Fibroblast of upper back skin (primary cell): ENCODE measurements around the gene DCTN1.
"Not testable (repeated sequence)": the region's sequence is repeated elsewhere in the genome, so short reads cannot be mapped to it uniquely, and the experiment has no call there.

Experiments
- DNase-seq: peaks from one replicate; pipeline ENCODE4 v3.0.0-alpha.2; 2013

DCTN1 gene

DNA sequence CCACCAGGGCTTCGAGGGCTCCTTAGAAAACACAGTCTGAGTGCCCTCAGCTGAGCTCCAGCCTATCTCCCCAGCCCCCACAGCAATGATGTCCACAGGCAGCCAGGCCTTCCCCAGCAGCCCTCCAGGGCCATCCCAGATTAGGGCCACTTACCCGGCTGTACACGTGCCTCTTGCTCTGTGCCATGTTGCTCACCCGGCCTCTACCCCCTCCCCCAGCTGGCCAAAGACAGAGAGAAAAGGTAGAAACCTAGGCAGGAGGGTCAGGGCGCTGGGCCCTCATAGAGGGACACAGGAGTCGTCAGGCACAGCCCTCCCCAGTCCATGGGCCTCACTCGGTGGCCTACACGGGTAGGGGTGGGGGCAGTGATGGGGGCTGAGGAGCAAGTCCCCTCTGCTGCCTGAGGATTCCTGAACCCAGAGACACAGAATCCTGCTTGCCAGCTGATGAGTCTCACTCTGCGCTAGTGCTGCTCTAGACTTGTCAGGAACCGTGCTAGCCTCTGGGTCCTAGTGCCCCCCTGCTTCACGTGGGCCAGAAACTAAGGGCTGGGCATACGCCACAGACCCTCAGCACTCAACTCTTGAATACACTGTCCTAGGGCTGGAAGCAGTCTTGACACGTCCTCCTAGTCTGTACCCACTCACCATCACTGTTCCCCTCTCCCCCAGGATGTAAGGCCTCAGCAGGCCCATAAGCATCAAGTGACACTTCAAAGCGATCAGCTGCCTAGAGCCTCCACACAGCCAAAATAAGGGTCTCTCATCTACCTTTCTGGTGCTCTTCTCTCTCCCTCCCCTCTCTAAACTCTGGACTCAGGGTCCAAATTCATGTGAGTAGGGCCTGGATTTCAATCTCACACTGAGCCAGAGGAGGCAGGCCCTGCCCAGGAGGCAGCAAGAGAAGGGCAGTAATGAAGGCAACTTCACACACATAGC, at the start of gene DCTN1:
Gene DCTN1 (minus strand): TSS at position 461 of the 939 bp plus-strand sequence. CDS start 274 bp downstream, at position 187.
- DNase-seq, result peak; percentile 63

DNA sequence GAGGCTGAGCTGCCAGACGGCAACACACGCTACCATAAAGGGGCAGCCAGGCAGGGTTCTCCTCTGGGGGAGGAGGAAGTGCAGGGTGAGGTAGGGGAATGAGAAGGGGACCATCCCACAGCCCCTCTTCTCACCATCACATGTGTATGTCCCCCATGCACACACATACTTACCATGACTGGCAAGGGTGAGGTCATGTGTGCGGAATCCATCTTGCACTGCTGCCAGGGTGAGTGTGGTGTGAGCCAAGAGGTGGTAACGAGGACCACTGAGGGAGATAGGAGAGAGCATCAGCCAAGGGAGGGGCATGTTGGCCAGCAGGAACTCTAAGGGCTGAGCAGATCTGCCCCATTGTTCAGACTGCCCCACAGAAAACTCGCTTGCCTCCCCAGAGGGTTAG, 48.6 kb upstream of the DCTN1 start:
- no peak for DNase-seq

DNA sequence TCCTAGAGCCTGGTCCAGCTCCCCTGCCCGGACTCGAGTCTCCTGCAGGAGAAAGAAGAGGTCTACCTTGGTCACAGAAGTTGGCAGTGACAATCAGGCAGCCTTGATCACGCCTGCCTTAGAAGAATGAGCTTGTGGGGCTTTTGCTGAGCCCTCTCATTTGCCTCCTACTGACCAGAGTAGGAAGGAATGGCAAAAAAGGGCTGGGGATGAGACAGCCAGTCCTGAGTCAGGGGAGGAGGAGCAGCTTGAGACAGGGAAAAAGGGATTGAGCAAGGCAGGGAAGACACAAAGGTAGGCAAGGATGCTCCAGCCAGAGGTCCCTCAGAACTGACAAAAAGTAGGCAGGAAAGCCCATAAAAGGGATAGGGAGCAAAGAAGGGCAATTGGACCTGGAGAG, 47.4 kb upstream of the DCTN1 start:
- no peak for DNase-seq

DNA sequence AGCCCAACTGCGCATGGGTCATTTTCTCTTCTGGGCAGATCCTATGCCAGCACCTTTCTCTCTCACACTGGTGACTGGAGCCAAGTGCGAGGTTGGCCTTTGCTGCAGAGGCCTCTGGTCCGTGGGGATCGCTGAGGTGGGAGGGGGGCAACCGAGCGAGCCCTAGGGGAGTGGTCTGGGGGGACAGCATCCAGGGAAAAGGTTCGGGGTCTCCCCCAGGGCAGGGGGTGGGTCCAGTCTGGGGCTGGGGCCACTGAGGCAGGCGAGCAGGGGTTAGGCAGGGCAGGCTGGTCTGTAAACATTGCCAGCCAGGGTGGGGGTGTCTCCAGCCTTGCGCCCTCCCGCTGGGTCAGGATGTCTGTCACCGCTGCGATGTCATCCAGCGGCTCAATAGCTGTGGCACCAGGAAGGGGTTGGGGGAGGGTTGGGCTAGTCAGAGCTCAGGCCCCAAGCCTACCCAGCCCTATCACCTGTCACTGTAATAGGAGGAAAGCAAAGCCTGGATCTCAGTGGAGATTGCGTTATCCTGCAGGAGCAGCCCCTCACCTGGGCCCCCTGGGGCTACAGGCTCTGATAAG, 46.2 kb upstream of the DCTN1 start:
- no peak for DNase-seq

DNA sequence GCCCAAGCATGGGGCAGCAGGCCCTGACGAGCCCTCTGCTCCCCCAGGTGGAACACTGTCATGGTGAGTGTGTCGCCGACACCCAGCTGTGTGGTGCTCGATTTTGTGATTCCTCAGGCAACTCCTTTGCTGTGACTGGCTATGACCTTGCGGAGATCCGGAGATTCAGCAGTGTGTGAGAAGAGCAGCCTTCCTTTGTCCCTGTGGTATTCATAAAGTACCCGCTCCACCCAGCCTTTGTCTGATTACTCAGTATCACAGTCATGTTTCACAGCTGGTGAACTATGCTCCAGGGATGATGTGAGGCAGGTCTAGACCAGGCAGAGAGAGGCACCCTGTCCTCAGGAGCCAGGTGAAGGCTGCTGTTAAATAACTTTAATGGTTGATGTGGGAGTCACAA, 45.4 kb upstream of the DCTN1 start:
- no peak for DNase-seq

DNA sequence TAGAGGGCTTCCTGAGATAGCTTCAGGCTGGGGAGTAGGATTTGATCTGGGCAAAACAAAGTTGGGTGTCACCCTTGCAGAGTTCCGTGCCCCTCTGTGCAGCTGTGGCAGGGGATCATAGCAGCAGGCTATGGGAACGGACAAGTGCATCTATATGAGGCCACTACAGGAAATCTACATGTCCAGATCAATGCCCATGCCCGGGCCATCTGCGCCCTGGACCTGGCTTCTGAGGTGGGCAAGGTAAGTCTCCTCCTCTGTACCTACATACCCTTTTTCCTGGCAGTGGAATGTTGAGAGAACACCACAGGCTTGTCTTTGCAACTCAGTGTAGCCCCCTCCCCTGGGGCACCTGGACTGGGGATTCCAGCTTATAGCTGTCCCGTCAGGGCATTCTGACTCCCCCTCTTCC, 44.9 kb upstream of the DCTN1 start:
- no peak for DNase-seq

DNA sequence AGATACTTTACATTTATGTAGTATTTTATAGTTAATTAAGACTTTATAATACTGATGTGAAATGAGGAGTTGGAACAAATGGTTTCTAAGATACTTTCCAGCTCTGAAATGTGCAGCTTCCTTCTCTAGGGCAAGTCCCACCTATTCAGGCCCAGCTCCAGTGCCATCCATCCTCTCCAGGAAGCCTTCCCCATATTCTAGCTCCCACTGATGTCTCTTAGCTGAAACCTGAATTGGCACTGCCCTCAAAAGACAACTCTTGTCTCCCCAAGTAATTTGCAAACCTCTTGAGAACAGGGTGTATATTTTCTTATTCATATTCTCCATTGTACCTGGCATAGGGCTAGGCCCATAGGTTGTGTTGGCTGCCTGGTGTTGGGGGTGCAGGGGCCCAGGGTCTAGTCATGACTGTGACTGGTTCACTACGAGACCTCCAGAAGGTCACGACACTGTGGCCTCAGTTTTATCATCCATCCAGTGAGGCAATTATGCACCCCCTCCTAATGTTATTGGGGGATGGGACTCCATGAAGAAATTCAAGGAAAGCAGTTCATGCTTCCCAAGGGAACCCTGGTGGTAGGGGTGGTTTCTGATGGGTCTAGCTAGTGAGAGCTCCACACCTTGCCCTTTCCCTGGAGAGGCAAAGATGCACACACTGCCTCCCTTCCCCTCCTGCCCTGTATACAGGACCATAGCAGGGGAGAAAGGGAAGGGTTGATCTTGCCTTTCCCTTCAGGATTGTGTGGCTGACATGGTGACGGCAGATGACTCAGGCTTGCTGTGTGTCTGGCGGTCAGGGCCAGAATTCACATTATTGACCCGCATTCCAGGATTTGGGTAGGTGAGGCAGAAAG, 44.3 kb upstream of the DCTN1 start:
- no peak for DNase-seq

DNA sequence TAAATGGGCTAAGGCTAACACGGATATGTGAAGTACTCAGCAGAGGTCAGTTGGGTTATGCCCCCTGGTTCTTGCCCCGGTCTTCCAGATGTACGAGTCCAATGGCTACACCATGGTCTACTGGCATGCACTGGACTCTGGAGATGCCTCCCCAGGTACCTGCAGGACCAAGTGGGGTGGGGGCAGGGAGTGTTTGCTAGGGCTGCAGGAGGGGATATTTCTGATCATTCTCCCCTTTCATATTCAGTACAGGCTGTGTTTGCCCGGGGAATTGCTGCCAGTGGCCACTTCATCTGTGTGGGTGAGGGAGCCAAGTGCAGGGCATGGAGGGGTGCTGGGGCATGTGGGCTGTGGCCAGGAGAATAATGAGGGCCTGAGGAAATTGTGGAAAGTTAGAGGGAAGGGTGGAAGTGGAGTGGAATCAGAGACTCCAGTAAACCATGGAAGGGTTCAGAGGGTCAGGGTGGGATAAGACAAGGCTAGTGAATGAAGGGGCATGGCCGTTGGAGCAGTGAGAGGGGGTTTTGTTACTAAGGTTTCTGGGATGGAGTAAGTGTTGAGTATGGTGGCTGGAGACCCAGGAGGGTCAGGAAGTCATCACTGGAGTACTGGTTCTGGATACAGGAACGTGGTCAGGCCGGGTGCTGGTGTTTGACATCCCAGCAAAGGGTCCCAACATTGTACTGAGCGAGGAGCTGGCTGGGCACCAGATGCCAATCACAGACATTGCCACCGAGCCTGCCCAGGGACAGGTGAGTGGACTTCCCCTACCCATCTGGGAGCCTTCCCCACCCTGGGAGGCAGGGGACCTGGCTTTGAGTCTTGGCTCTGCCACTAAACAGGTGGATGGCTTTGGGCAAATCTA, 43.4 kb upstream of the DCTN1 start:
- no peak for DNase-seq

DNA sequence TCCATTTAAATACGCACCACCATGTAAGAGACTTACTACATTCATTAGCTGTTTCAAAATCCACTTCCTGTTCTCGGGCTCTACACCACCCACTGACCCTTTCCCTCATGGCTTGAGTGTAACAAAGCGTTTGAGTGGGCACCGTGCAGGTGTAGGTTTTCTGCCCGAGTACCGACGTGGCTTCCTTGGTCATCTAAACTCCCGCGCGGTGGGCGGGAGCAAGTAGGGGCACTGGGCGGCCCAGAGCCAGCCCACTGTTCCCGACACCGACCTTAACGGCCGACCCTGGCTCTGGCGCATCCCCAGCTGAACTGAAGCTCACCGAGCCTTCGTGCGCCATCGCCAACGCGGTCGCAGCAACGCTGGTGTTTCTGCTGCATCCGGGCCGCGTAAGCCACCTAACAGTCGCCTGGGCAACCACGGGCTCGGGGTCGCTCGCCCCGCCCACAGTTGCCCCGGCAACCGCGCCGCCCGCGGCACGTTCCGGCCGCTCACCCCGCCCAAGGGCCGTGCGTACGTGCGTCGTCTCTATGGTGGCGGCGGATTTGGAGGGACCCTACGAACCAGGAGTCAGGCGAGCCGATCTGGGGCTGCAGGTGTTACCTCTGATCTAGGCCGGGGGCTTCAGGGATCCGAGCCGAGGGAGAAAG, 41.2 kb upstream of the DCTN1 start, which contains the start of the genes C2orf81 and WDR54:
Gene C2orf81 (minus strand): TSS at position 399 of the 650 bp plus-strand sequence. CDS start 59 bp downstream, at position 340.
Gene WDR54 (plus strand): TSS at position 510 of the 650 bp plus-strand sequence. CDS start 424 bp downstream, outside the sequence.
- DNase-seq, result peak; percentile 83

DNA sequence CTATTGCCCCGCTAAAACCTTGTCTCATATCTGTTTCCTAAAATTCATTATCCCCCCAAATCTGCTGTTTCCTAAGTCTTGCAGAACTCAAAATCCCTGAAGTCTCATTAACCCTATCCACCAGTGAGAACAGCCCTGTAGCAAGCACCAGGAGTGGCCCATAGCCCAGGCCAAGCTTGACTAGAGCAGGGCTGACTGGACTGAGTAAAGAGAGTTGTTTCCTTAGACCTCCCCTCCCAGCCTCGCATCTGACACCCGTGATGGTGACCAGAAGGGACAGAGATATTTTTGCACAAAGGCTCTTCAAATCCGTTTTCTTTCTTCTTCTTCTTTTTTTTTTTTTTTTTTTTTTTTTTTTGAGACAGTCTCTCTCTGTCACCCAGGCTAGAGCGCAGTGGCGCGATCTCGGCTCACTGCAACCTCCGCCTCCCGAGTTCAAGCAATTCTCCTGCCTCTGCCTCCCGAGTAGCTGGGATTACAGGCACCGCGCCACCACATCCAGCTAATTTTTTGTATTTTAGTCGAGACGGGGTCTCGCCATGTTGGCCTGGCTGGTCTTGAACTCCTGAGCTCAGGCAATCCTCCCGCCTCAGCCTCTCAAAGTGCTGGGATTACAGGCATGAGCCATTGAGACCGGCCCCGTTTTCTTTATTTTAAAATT, 40.5 kb upstream of the DCTN1 start:
- not testable (repeated sequence) for DNase-seq

DNA sequence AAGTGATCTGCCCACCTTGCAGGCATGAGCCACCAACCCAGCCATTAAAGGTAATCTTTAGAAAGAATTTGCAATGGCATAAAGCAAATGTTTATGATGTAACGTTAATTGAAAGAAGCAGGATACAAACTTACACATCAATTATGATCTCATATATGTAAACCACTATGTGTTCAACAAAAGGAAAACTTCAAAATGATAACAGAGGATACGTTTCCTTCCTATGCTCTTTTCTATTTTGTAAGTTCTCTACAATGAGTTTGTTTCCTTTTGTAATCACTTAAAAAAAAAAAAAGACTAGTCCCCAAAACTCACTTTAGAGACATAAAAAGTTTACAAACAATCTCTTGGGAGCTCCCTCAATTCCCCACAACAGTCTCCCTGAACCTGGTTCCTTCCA, 39.9 kb upstream of the DCTN1 start:
- DNase-seq, result no peak

DNA sequence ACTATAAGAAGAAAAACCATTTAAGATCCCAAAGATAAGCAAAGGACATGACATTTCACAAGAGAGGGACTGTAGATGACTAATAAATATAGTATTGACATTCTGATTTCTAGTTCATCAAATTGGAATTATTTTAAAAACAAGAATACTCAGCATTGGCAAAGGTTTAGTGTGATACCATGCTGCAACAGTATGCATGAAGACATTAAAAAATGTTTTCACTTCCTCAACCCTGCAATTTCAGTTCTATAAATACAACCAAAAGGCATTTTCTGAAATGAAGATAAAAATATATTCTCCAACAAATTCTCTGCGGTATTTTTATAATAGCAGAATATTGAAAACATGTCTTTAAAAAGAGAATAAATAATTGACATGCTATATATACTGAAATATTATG, 39.2 kb upstream of the DCTN1 start:
- no peak for DNase-seq

DNA sequence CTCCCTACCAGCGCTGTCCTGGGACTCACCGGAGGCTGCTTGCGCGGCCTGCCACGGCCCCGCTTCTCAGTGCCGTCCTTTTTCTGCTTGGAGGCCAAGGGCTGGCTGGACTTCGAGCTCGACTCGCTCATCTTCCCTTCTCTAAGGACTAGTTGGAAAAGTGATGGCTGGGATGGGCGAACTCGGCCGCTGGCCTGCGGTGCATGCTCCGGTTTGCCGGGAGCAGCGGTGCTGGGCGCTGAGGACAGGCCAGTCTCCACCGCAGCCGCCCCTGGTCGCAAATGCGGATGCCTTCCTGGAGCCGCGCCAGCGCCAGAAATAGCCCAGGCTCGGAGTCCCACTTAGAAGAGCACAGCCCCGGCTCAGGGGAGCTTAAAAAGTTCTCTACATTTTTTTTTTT, 38.2 kb upstream of the DCTN1 start:
- DNase-seq, result no peak

DNA sequence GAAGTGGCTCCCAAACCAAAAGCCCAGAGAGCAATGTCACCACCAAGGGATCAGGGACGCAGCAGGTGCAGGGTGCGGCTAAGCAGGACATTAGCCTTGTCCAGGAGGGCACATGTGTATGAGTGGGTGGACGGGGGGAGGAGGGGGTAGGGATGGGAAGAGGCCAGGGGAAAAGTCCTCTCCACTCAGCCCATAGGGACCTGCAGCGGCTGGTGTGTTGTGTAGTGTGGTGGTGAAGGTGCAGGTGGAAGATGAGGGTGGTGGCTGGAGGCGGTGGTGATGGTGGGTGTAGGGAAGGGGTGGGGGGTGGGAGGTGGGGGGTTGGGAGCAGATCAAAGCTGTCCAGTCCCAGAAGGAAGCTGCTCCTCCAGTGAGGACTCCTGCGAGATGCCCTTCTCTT, 37.7 kb upstream of the DCTN1 start:
- no peak for DNase-seq

DNA sequence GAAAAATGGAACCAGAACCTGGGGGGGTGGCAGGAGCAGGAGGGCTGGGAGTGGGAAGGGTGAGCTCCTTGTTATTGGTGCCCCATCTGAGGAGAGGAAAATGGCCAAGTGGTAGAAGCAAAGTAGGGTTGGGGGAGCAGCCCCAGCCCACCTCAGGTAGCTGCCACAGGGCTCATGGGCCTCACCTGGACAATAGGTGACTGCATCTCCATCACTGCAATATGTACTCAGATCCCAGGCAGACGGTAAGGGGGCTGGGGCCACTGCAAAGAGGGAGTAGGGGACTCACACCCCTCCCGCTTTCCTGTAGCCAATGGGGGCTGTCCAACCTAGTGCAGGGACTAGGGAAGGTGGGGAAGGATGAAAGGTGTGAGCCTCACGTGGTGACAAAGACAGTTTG, 37.1 kb upstream of the DCTN1 start:
- no peak for DNase-seq

DNA sequence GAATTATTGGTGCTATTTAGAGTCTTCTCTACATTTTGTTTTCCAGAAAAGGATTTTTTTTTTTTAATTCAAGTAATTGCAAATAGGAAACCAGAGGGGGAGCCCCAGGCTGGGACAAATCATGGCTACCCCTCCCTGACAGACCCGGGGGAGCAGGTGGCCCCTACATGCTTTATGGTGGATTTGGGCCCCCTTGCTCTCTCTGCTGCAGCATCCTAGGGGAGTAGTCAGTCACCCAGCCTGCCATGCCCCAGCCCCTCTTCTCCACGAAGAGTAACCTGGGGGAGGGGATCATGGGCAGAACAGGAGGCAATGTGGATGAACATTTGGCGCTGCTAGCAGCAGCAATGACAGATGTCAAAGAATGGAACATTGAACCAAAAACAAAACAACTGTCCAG, 36.7 kb upstream of the DCTN1 start:
- no peak for DNase-seq

DNA sequence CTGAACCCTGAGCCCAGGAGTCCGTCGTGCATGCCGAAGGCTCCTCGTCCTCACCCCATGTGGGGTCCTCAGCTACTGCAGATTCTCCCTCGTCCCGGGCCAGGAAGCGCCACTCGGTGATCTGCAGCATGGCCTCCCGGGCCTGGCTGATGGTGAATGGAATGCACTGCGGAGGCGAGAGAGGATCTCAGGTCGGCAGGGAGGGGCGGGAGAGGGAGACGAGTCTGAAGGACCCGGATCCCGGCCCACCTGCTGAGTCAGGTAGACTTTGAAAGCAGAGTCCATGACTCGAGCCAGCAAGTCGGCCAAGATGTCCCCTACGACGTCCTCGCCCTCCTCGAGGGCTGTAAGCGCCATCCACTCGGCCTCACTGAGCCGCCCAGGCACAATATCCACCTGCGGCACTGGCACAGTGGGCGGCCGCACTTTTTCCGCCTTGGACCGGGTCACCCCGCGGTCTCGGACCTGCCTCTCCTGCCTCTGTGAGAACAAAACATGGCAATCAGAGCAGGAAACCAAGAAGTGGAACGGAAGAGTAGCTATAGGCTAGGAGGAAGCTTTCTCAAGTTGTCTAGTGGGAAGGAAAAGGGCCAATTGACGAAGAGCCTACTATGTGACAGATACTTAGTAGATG, 35.8 kb upstream of the DCTN1 start:
- DNase-seq, result no peak

DNA sequence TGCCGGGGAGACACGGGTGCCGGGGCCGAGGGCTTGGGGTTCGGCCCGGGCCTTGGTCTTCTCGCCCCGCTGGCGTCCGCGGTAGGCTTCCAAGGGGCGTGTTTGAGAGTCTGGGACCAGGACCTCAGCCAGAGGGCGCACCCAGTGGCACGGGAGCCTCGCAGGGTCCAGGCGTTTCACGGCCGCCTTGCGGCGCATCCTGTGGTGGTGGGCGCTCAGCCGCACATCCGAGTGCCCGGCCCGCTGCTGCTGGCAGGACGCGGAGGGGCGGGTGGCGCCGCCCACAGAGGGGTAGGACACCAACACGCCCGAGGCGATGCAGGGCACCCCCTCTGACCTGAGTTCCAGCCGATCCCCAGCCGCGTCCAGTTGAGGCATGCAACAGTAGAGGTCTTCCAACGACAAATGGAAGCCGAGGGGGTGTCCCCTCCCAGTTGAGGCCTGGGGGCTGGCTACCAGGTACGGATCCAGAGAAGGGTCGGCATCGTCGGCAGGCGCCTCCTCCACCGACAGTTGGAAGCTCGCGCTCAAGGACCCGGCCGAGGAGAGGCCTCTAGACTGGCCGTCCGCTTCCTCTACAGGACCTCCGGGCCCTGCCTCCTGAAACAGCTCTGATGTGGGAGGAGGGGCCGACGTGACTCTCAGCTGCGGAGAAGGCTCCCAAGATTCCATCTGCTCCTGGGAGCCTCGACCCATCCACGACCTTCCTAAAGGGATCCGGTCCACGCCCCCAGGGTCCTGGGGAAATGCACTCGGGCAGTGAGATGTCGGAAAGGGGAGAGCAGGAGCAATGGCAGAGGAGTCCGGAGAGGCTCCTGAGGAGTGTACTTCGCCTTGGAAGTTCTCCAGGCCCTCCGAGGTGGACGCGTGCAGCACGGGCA, 35.0 kb upstream of the DCTN1 start:
- DNase-seq, result peak; percentile 31

DNA sequence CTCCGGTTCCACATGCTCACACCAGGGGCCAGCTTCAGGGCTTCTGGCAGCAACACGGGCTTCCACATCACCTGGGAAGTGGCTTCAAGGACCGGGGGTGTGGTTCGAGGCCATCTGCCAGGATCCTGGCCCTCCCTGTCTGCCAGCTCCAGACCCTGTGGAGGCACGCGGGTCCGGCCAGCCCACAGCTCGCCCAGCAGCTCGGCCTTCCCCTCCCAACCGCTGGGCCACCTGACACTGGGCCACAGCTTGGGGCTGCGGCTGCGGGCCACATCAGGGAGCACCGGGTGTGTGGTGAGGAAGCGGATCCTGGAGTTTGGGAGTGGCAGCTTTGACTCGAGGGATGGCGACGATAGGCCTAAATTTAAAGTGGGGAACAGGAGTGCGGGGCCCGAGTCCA, 34.3 kb upstream of the DCTN1 start:
- DNase-seq, result no peak
